GM19043 (cell line): ENCODE results near the gene FFAR3.

ENCODE experiments used
- ATAC-seq: cut with Tn5 transposase; IDR thresholded peaks from one replicate; pipeline ENCODE4 v1.9.1; 2021; ENCODE audit warnings: low read depth; ENCODE audit not compliant: unreplicated experiment

FFAR3 gene

DNA sequence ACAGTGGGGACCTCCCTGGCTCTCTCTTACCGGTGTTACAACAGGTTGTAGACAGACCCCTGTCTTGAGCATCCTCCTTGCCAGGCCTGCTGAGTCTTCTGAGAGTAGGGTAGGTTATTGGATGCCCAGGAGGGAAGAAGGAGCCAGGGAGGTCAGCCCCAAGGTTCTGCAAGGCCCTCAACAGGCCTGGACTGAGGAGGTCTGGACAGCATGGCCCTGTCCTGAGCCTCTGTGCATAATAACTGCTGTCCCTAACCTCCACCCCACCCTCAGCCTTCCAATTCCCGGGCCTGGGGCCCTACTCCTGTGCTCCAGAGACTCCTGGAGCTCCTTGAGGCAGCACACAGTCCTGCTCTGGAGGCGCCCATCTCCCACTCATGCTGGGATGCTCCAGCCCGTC lies 28.9 kb upstream of the FFAR3 start:
- ATAC-seq, result no peak

- ATAC-seq, result no peak
Measured at GRCh38 chr19:35330475-35330874, 27.8 kb upstream of the FFAR3 start.

GRCh38 chr19:35331551-35332214 lies 26.6 kb upstream of the FFAR3 start:
- ATAC-seq, result no peak

- no peak for ATAC-seq
Measured at GRCh38 chr19:35332817-35333216, 25.4 kb upstream of the FFAR3 start.

- ATAC-seq, result no peak
Measured at GRCh38 chr19:35334144-35334753, 24.0 kb upstream of the FFAR3 start.

GRCh38 chr19:35336166-35336955 lies 21.9 kb upstream of the FFAR3 start:
- ATAC-seq, result no peak

DNA sequence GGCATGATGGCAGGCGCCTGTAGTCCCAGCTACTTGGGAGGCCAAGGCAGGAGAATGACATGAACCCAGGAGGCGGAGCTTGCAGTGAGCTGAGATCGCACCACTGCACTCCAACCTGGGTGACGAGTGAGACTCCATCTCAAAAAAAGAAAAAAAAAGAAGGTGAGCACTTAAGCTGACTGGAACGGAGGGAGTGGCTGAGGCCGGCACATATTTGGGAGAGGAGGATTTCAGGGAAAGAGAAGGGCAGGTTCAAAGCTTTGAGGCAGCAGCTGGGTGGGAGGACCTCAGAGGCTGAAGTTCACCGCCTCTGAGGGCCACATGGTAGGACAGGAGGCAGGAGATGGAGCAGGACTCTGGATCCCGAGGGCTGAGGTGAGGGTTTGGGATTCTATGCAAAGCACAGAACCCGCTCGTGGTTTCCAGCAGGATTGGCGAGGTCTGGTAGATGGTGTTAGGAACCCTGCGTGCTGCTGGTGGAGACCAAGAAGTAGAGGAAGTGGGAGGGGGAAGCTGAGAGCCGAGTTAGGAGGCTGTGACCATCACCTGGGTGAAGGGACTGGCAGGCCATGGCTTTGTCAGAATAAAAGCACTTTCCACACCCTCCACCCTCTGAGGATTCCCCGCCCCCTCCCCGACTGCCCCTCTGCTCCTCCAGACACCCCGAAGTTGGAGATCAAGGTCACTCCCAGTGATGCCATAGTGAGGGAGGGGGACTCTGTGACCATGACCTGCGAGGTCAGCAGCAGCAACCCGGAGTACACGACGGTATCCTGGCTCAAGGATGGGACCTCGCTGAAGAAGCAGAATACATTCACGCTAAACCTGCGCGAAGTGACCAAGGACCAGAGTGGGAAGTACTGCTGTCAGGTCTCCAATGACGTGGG lies 20.9 kb upstream of the FFAR3 start:
- ATAC-seq, result no peak

DNA sequence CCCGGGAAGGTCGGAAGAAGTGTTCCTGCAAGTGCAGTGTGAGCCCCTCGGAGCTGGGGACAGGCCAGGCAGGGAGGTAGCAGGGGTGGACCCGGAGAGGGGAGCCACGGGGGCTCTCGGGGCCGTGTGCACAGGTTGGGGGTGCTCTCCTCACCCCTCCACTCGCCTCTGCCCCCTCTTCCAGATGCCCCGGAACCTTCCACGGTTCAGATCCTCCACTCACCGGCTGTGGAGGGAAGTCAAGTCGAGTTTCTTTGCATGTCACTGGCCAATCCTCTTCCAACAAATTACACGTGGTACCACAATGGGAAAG lies 20.3 kb upstream of the FFAR3 start:
- ATAC-seq, result no peak

- ATAC-seq, result no peak
Measured at GRCh38 chr19:35340431-35340830, 17.8 kb upstream of the FFAR3 start.

DNA sequence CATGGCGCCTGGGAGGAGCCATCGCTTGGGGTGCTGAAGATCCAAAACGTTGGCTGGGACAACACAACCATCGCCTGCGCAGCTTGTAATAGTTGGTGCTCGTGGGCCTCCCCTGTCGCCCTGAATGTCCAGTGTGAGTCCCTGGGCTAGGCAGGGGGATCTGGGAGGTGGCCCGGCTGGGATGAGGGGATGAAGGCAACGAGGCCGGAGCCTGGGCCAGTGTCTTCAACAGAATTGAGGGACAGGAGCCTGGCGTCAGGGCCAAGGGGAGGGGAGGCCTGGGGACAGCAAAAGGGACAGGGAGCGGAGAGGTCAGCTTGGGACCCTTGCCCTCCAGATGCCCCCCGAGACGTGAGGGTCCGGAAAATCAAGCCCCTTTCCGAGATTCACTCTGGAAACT lies 17.3 kb upstream of the FFAR3 start:
- ATAC-seq, result no peak

DNA sequence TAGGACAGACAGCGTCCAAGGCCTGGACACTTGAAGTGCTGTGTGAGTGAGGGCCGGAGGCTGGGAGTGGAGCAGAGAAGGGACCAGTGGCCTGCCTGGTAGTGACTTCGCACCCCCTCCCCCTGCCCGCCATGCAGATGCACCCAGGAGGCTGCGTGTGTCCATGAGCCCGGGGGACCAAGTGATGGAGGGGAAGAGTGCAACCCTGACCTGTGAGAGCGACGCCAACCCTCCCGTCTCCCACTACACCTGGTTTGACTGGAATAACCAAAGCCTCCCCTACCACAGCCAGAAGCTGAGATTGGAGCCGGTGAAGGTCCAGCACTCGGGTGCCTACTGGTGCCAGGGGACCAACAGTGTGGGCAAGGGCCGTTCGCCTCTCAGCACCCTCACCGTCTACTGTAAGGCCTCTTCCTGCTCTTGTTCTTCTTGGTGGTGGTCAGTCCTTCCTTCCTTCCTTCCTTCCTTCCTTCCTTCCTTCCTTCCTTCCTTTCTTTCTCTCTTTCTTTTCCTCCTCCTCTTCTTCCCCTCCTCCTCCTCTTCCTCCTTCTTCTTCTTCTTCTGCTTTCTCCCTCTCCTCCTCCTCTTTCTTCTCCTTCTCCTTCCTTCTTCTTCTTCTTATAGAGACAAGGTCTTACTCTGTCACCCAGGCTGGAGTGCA lies 16.6 kb upstream of the FFAR3 start:
- no peak for ATAC-seq

- no peak for ATAC-seq
Measured at GRCh38 chr19:35342430-35342829, 15.8 kb upstream of the FFAR3 start.

DNA sequence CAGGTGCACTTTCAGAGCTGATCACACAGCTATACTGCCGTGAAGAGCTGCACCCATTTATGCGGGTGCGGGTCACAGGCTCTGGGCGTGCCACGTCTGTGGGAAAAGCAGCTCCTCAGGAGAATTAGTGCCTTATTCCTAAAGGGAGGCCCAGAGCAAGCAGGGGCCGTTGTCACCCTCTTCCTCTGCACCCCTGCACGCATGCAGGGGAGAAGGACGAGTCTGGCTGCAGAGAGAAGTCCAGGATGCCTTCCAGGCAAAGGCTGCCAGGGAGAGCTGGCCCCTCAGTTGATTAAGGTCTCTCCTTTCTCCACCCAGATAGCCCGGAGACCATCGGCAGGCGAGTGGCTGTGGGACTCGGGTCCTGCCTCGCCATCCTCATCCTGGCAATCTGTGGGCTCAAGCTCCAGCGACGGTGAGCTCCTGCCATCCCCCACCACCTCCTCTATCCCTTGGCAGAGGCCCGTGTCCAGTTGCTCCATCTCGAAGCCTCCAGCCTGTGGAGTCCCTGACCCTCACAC lies 13.7 kb upstream of the FFAR3 start:
- no peak for ATAC-seq

DNA sequence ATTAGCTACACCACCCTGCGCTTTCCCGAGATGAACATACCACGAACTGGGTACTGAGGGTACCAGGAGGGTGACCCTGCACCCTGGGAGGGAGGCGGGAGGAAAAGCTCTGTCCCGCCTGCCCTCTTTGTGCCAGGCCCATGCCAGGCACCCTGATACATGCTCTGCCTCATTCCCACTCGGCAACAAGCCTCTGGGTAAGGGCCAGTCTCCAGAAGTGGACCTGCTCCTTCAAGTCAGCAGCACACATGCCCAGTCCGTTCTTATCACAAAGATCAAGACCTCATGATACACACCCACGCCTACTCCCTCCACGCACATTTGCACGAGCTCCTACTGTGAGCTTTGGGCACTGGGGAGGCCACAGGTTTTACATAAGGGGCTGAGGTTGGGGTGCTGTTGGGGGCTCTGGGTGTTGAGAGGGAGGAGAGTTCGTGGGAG lies 12.6 kb upstream of the FFAR3 start:
- no peak for ATAC-seq

DNA sequence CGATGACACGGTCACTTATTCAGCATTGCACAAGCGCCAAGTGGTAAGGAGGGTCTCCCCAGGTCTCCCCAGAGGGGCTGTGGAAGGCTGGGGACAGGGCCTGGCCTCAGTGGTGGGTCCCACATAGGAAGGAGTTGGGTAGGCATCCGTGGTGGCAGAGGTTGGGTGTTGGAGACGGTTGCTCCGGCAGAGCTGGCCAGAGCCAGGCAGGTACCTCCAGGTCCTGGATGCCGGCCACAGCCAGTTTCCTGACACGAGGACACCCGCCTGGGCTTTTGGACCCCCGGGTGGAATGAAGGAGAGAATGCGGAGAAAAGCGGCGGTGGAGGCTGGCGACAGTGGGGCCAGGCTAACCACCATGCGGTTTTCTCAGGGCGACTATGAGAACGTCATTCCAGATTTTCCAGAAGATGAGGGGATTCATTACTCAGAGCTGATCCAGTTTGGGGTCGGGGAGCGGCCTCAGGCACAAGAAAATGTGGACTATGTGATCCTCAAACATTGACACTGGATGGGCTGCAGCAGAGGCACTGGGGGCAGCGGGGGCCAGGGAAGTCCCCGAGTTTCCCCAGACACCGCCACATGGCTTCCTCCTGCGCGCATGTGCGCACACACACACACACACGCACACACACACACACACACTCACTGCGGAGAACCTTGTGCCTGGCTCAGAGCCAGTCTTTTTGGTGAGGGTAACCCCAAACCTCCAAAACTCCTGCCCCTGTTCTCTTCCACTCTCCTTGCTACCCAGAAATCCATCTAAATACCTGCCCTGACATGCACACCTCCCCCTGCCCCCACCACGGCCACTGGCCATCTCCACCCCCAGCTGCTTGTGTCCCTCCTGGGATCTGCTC lies 11.8 kb upstream of the FFAR3 start:
- no peak for ATAC-seq

DNA sequence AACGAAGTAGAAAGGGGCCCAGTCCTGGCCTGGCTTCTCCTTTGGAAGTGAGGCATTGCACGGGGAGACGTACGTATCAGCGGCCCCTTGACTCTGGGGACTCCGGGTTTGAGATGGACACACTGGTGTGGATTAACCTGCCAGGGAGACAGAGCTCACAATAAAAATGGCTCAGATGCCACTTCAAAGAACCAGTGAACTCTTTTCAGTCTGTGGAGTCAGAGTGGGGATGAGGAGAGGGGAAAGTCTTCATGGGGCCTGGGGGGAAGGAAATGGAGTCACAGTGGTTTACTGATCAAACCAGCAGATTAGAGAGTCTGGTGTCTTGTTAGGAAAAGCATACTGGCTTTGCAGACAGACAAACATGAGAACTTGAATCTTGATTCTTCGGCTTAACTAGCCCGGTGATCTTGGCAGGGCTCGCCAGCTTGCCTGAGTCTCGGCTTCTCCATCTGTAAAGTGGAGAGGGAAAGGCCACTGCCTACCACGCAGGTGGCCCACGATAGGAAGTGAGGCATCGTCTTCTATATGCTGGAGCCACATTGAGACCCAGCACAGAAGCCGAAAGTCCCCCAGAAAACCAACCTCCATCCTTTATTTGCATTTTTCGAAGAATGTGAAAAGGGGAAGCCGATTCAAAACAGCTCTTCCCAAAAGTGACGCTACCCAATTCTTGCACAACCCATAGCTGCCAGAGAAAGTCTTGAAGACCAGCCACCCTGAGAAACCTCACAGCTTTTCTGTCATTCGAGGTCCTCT lies 10.9 kb upstream of the FFAR3 start, which contains the start of gene FFAR1:
FFAR1 (plus strand) TSS at position 732 of the 759 bp plus-strand sequence. CDS start 3,650 bp downstream, outside the sequence.
- ATAC-seq, result peak; percentile 48

DNA sequence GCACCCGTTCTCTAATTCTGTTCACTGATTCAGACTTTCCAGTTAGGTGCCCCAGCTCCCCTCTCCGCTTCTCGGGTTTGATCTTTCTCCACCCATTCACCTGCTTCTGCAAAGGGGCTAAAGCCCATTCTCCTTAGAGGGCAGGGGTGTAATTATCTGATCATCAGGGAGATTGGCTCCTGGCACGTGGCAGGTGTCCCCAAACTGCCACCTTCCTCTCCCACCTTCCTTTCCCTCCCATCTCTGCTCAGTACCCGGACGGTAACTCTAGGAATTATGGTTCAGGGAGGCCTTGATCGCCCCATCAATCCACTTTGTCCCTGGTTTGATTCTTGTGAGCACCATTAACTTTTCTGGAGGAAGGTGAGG lies 10.3 kb upstream of the FFAR3 start:
- ATAC-seq, result no peak

- no peak for ATAC-seq
Measured at GRCh38 chr19:35348911-35349611, 9.2 kb upstream of the FFAR3 start.
